GM19238 (cell line): ENCODE data around the gene PTCD1.
"Not testable (repeated sequence)": the region's sequence is repeated elsewhere in the genome, so short reads cannot be mapped to it uniquely, and the experiment has no call there.

Experiments used
- DNase-seq: peaks from one replicate; pipeline ENCODE4 v3.0.0; 2011; ENCODE audit warnings: low spot score; ENCODE audit not compliant: insufficient read length

PTCD1 gene

DNA sequence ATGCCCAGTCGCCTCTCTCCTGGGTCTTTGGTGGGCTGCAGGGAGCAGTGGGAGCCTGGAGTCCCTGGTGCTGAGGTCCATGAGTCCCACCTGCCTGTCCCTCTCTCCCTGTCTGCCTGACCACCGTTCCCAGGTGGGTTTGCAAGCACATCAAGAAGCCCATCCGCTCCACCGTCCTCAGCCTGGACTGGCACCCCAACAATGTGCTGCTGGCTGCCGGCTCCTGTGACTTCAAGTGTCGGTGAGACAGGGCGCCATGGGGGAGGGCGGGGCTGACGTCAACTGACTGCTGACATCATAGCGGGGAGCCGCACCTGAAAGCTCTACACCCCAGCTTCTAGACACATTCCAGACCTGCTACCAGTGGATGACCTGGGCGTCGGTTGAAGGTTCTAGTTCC lies 48.8 kb downstream of the PTCD1 start:
- no peak for DNase-seq

DNA sequence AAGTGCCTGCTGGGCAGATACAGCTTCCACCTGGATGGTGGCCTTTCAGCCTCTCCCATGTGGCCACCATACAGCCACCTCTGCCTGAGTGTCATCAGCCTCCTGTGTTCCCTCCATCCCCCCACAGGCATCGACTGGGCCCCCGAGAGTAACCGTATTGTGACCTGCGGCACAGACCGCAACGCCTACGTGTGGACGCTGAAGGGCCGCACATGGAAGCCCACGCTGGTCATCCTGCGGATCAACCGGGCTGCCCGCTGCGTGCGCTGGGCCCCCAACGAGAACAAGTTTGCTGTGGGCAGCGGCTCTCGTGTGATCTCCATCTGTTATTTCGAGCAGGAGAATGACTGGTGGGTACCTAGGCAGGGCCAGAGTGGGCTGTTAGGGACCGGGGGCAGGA lies 50.7 kb downstream of the PTCD1 start:
- DNase-seq: no peak

DNA sequence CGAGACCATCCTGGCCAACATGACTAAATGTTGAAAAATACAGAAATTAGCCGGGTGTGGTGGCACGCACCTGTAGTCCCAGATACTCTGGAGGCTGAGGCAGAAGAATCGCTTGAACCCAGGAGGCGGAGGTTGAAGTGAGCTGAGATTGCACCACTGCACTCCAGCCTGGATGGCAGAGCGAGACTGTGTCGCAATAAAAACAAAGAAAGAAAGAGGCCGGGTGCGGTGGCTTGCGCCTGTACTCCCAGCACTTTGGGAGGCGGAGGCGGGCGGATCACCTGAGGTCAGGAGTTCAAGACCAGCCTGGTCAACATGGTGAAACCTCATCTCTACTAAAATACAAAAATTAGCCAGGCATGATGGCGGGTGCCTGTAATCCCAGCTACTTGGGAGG lies 51.4 kb downstream of the PTCD1 start:
- DNase-seq: not testable (repeated sequence)

DNA sequence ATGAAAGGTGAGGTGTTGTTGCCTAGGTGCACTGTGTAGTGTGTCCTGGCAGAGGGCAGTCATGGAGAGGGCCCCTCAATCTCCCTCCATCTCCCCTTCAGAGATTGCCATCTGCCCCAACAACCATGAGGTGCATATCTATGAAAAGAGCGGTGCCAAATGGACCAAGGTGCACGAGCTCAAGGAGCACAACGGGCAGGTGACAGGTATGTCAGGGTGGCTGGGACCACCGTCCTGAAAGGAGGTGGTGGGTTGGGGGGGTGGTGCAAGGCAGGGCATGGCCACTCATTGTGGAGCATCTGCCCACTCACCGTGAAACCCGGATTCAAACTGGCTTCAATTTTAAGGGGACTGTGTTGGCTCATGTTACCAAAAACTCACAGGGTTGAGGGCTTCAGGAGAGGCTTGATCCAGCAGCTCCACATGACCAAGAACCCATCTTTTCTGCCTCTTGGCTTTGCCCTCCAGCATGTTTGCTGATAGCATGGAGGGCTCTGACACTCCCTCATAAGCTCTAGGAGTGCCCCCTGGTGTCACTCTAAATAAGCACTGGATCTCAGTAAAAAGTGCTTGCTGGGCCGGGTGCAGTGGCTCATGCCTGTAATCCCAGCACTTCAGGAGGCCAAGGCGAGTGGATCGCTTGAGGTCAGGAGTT lies 51.9 kb downstream of the PTCD1 start:
- no peak for DNase-seq

DNA sequence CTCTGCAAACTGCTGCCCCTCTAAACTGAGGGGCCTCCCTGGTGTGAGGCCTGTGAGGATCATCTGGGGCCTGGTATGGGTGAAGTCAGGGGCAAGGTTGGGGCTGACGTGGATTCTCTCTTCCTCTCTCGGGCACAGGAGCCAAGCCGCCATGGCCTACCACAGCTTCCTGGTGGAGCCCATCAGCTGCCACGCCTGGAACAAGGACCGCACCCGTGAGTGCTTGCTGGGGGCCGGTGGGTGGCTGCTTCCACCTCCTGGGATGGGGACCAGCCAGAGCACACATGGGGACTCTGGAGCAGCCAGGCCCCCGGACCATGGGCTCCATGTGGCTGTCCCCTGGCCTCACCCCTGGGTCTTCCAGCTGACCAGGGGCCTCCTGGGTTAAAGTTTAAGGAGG lies 53.0 kb downstream of the PTCD1 start:
- DNase-seq: no peak

DNA sequence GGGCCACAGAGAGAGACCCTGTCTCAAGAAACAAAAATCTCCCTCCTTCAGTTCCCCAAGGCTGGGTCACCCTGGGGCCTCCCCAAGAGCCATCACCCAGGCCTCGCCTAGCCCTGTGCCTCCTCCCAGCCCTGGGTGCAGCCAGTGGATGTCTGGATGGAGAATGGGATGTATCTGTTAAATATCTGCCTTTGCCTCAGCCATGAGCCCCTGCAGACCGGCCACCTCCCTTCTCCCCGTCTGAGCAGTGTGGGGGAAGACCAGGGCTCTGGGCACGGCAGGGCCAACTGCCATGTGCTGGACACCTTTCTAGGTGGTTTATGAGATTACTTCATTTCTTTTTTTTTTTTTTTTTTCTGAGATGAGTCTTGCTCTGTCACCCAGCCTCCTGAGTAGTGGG lies 54.1 kb downstream of the PTCD1 start:
- no peak for DNase-seq

DNA sequence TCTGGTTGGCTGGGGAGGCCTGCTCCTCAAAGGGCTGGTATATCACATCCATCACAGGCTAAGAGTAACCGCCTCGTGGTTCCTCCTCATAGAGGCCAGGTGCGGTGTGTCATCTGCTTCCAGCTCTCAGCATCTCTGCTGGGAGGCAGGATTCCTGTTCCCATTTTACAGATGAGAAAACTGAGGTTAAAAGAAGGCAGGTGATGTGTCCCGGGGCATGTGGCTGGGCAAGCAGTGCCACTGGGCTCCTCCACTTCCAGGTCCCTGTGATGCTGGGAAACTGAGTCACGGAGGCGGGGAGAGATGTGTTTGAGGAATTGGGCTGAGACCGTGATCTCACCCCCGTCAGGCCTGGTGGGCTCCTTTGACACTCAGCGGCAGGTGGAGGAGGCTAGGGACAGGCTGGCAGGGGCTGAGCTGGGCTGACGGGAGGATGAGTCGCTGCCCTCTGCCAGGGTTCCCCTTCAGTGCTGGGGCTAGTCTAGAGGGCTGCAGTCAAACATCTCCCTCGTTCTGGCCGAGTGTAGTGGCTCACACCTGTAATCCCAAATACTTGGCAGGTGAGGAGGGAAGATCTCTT lies 54.7 kb downstream of the PTCD1 start:
- no peak for DNase-seq

DNA sequence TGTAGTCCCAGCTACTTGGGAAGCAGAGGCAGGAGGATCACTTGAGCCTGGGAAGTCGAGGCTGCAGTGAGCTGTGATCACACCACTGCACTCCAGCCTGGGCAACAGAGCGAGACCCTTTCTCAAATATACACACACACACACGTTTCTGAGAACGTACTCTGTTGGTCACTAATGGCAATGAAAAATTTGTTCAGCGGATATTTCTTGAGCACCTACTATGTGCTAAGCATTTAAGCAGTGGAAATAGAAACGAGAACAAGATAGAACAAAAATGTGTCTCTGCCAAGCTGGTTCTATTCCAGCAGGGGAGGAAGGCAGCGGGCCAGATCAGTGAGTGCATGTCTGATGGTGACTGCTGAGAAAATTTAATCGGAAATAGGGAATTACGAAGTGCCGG lies 55.4 kb downstream of the PTCD1 start:
- no peak for DNase-seq

DNA sequence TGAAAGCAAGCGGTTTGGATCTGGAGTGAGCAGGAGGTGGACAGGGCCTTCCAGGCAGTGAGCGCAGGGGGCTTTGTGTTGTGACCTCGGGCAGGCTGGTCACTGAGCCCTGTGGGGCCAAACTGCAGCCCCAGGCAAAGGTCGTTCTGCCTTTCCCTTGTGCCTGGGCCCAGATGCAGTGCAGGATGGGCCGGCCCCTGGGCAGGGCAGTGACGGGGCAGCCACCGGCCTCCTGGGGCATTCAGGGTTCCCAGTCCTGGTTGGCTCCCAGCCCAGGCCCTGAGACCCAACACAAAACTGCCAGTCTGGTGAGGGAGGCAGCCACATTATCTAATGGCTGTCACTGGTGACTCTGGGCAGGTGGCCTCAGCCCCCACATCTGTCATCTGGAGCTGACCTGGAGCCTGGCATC lies 56.9 kb downstream of the PTCD1 start:
- no peak for DNase-seq

DNA sequence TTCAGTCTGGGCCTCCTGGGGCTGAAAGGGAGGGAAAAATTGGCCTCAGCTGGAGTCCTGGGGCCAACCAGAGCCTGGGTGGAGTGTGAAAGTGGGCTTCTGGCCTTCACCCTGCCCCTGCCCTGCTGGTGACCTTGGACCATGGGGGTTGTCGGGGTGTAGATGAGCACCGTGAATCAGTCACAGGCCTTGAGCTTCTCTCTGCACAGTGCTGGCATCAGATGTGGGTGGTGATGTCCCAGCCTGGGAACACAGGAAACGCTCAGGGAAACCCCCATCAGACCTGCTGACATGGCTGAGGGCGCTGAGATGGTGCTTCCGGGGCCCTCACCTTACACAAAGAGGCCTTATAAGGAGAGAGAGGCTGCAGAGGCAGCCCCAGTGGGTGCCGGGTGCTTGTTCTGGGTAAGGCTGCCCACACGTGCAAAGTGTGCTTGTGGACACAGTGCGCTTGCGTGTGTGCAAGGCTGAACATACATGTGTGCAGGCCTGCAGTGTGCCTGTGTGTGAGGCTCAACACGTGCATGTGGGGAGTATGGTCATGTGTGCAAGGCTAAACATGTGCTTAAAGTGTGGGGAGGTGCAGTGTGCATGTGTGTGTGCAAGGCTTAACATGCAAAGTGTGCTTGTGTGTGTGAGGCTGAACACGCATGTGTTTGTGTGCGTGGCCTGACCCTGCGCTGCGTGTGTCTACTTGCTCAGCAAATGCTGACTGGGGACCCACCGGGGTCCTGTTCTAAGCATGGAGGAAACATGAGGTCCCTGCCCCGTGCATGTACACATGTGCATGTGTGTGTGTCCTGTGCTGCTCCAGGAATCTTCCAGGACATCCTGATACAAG lies 57.6 kb downstream of the PTCD1 start:
- DNase-seq: peak; percentile 78

DNA sequence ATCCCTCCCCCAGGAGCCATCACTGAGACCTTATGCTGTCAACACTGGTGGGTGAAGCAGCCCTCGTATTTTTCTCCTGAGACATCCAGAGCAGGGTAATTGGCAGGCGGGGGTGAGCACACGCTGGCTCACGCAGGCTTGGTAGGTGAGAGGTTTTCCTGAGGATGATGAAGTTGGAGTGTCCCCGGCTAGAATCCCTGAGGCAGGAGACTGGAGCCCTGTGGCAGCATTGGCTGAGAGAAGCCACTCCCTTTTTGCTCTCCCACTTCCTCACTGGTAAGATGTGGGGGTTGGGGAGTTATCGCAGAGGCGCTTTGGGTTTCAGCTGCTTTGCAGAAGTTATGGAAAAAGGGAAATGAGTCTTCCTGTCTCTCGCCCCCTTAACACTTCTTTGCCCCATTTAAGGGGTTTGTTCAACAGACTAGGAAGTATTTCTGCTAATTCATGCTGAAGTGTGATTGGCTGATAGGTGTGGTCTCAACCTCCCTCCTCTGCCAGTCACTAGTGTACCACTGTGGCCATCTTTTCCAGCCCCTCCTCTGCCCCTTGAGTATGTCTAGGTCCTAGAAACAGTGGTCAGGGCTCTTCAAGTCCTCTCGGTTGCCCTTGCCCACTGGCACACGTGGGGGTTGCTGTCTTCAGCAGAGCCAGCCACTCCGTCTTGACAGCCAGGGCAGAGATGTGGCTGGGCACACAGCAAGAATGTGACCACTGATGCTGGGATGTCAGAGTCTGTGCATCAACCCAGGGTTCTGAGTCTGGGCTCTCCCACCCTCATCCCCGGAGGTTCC lies 58.4 kb downstream of the PTCD1 start:
- DNase-seq: peak; percentile 52

DNA sequence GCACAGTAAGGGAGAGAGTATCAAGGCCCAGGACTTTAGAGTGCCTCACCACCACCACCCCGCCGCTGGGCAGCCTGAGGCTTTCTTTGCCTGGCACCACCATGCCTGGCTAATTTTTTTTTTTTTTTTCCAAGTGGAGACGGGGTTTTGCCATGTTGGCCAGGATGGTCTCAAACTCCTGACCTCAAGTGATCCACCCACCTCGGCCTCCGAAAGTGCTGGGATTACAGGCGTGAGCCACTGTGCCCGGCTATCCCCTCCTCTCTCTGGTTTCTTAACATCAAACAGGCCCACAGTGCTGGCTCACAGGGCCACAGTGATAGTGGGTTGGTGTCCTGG lies 58.9 kb downstream of the PTCD1 start:
- DNase-seq: not testable (repeated sequence)

DNA sequence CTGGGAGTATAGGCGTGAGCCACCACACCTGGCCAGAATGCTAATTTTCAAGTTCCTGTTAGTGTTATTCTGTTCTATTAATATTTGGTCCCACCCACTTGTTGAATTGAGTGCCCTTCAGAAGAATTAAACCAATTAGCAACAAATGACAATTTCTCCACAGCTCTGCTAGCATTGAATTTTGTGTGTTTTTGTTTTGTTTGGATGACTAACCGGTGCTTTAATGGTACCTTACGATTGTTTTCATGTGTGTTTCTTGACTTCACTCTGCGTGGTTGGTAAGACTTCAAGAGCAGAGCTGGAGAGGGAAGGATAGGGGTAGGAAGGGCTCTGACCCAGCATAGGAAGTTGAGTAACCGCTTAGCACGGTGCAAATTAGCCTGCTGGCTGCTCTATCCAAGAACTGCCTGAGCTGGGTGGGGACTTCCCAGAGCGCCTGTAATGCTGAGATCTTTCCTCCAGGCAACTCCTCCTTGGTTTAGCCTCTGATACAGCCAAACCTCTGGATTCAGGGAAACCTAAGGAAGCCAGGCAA lies 59.5 kb downstream of the PTCD1 start:
- DNase-seq: no peak

DNA sequence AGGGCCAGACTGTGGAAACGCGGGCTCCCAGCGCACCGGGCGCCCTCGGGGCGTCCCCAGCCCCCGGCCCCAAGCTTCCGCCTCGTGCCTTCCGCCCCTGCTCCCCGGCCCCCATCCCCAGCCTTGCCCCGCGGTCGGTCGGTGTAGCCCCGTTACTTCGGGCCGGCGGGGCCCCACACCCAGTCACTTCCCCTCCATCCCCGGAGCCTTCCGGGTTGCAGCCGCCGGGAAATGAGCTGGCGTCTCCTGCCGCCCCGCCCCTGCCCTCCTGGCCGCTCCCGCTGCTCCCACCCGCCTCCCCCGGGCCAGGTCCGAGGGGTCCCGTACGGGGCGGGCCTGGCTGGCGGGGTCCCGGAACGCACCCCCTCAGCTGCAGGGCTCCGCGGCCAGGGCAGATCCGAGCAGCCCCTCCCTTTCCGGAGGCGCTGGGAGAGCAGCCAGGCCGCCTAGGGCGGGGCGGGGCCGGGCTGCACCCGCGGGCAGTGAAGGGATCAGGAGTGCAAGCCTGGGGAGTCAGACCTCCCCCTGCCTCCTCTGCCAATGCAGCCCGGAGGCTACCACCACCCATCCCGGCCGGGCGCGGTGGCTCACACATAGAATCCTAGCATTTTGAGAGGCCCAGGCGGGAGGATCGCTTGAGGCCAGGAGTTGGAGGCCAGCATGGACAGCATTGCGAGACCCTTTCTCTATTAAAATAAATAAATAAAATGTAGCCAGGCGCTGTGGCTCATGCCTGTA lies 63.4 kb downstream of the PTCD1 start:
- DNase-seq: peak; percentile 72

DNA sequence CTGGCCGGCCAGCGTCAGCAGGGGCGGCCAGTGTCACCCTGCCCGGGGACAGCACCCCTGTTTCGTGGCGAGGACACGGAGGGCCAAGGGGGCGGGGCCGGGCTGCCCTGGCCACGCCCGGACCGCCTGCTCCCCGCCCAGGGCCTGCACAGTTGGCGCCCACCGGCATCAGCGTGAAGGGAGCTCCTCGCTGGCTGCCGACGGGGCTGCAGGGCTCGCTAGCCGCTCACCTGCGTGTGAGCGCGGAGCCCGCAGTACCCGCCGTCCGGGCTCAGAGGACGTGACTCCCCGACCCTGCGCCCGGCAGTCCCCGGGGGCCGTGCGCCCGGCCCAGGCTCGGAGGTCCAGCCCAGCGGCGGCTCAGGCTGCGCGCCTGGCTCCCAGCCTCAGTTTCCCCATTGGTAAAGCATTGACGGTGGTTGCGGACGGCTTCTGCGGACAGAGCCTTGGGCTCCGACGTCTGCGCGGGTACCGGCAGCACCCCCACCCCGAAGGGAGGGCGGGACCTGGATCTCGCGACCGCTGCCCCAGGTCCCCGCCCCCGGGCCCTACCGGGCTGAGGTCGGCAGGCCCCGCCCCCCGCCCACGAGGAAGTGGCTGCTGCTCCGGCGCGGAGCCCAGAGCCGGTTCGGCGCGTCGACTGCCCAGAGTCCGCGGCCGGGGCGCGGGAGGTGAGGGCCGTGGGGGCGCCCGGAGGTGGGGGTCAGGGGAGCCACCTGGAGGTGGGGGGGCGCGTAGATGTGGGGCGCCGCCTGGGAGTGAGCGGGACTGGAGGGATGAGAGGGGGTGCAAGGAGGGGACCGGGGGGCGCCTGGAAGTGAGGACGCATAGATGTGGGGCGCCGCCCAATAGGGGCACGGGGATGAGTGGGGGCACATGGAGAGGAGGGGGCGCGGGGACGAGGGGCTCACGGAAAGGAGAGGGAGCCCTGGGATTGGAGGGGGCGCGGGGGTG lies 64.2 kb downstream of the PTCD1 start, which contains the start of gene ARPC1B:
Gene ARPC1B, plus strand, starts transcription at position 620 of the 954 bp plus-strand sequence. CDS start 10,985 bp downstream, outside the sequence.
- peak; percentile 94 for DNase-seq

DNA sequence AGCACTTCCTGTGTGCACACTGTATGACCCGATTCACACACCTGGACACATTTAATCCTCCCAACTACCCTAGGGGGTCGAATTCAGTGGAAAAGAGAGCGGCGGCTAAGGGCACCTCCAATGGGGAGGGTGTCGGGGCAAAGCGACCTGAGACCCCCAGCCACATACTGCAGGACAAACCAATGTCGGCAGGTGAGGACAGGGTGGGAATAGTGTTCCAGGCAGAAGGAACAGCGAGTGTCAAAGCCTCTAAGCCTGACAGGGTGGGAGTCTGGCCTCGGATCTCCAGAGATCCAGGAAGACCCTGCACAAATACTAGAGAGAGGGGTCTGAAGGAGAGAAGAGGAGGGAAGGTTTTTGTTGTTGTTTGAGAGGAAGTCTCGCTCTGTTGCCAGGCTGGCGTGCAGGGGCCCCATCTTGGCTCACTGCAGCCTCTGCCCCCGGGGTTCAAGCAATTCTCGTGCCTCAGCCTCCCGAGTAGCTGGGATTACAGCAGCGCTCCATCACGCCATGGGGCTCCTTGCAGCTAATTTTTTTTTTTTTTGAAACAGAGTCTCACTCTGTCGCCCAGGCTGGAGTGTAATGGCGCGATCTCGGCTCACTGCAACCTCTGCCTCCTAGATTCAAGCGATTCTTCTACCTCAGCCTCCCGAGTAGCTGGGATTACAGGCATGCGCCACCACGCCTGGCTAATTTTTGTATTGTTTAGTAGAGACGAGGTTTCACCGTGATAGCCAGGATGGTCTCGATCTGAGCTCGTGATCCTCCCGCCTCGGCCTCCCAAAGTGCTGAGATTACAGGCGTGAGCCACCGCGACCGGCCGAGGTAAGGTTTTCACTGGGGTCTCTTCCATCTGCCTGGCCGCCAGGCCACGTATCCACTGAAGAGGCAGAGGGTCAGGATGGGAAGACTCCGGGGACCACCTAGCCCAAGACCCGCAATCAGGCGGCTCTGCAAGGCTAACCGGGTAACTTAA lies 65.2 kb downstream of the PTCD1 start:
- no peak for DNase-seq

DNA sequence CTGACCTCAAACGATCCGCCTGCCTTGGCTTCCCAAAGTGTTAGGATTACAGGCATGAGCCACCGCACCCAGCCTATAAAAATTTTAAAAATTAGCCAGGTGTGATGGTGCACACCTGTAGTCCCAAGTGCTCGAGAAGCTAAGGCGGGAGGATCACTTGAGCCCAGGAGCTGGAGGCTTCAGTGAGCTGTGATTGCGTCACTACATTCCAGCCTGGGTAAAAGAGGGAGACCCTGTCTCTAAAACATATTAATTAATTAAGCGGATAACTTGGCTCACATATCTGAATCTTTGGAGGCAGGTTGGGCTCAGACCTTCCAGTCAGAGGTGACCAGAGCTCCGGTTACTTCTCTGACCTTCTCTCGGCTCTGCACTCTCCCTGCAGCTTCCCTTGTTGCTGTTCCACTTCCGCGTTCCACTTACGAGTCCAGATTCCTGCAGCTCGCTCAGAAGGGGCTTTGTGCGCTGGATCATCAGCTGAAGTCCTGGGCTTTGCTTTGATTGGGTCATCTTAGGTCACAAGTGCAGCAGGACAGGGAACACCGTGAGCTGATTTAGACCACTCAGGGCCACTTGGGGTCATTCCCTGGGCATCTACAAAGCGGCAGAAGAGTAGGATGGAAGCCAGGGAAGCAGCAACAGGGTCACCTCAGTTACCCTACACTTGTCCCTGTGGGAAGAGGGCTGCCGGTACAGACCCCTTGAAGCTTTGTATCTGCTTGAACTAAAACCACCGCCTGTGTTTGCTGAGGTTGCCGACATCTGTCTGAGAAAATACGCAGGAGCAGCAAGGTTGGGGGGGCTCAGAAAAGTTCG lies 66.1 kb downstream of the PTCD1 start:
- no peak for DNase-seq
